Activated T-cell treated with anti-CD3 and anti-CD28 coated beads, Interleukin-2, amount 50 U/mL, for 24 hours (primary cell): Measurements from ENCODE around the gene EIF5A.

Source experiments
- DNase-seq: peaks from one replicate; pipeline ENCODE4 v3.0.0-alpha.2; 2020
- H3K27ac Mint-ChIP-seq: 2 replicates; pipeline ENCODE4 v1.8.0; 2020; ENCODE audit warnings: mild to moderate bottlenecking, mixed read lengths
- H3K27me3 Mint-ChIP-seq: 2 replicates; pipeline ENCODE4 v1.8.0; 2020; ENCODE audit warnings: mixed read lengths
- H3K36me3 Mint-ChIP-seq: 2 replicates; pipeline ENCODE4 v1.8.0; 2020; ENCODE audit warnings: low read depth, mixed read lengths
- H3K4me1 Mint-ChIP-seq: 2 replicates; pipeline ENCODE4 v1.8.0; 2020; ENCODE audit warnings: low read depth, mixed read lengths
- H3K4me3 Mint-ChIP-seq: 2 replicates; pipeline ENCODE4 v1.8.0; 2020; ENCODE audit warnings: mild to moderate bottlenecking, moderate library complexity, mixed read lengths
- H3K9me3 Mint-ChIP-seq: 2 replicates; pipeline ENCODE4 v1.8.0; 2020; ENCODE audit warnings: mixed read lengths

The EIF5A gene

GRCh38 chr17:7294614-7295153 is 12.7 kb upstream of the EIF5A start, which contains the start of gene YBX2:
YBX2 (minus strand) TSS chr17:7294639; CDS start chr17:7294500, 139 bp downstream.
- DNase-seq: peak; percentile 82
- H3K27me3 Mint-ChIP-seq: peaks cover 38% of the 10 kb centered on the region
- H3K4me3 Mint-ChIP-seq: peak within 1 kb of the TSS; percentile 63
- peak within 1 kb of the TSS; percentile 22 for H3K27ac Mint-ChIP-seq
- H3K4me1 Mint-ChIP-seq: peaks cover 22% of the 10 kb centered on the region
- no peaks in the 10 kb centered on the region for H3K36me3 Mint-ChIP-seq
- H3K9me3 Mint-ChIP-seq: no peaks in the 10 kb centered on the region

- no peak overlapping the region for H3K27ac Mint-ChIP-seq
- H3K36me3 Mint-ChIP-seq: no peaks in the 10 kb centered on the region
- DNase-seq: no peak
- no peaks in the 10 kb centered on the region for H3K9me3 Mint-ChIP-seq
- peaks cover 22% of the 10 kb centered on the region for H3K4me1 Mint-ChIP-seq
- H3K27me3 Mint-ChIP-seq: peaks cover 38% of the 10 kb centered on the region
- peak overlapping the region; percentile 63 for H3K4me3 Mint-ChIP-seq
Observed at GRCh38 chr17:7295230-7296180, 11.9 kb upstream of the EIF5A start.

GRCh38 chr17:7296189-7296861 is 11.1 kb upstream of the EIF5A start:
- Mint-ChIP-seq H3K4me1 (peaks cover 22% of the 10 kb centered on the region), H3K27ac (no peak overlapping the region), H3K4me3 (peak overlapping the region; percentile 27), H3K9me3 (no peaks in the 10 kb centered on the region), H3K36me3 (no peaks in the 10 kb centered on the region), H3K27me3 (peaks cover 33% of the 10 kb centered on the region)
- peak; percentile 85 for DNase-seq

GRCh38 chr17:7304179-7304578 is 3.2 kb upstream of the EIF5A start:
- Mint-ChIP-seq H3K27me3 (no peaks in the 10 kb centered on the region), H3K9me3 (no peaks in the 10 kb centered on the region), H3K27ac (no peak overlapping the region), H3K36me3 (peaks cover 14% of the 10 kb centered on the region), H3K4me3 (no peak overlapping the region), H3K4me1 (peaks cover 11% of the 10 kb centered on the region)
- no peak for DNase-seq

GRCh38 chr17:7307686-7308624 is 527 bp downstream of the EIF5A start:
- peaks cover 52% of the 10 kb centered on the region for H3K36me3 Mint-ChIP-seq

GRCh38 chr17:7308625-7309433 is 1.4 kb downstream of the EIF5A start:
- peak overlapping the region; percentile 99 for H3K27ac Mint-ChIP-seq
- peaks cover 60% of the 10 kb centered on the region for H3K36me3 Mint-ChIP-seq
- no peaks in the 10 kb centered on the region for H3K27me3 Mint-ChIP-seq
- peaks cover 54% of the 10 kb centered on the region for H3K4me1 Mint-ChIP-seq
- H3K4me3 Mint-ChIP-seq: peak overlapping the region; percentile 96
- H3K9me3 Mint-ChIP-seq: no peaks in the 10 kb centered on the region
- peak; percentile 87 for DNase-seq

More at GRCh38 chr17:7307686-7308624, 527 bp downstream of the EIF5A start:
- DNase-seq: peak; percentile 72
- H3K4me3 Mint-ChIP-seq: peak overlapping the region; percentile 96
- peaks cover 46% of the 10 kb centered on the region for H3K4me1 Mint-ChIP-seq
- no peaks in the 10 kb centered on the region for H3K27me3 Mint-ChIP-seq
- peak overlapping the region; percentile 99 for H3K27ac Mint-ChIP-seq
- H3K9me3 Mint-ChIP-seq: no peaks in the 10 kb centered on the region

- H3K27ac Mint-ChIP-seq: peak overlapping the region; percentile 99
- H3K4me1 Mint-ChIP-seq: peaks cover 61% of the 10 kb centered on the region
- DNase-seq: no peak
- H3K27me3 Mint-ChIP-seq: no peaks in the 10 kb centered on the region
- H3K4me3 Mint-ChIP-seq: peak overlapping the region; percentile 96
- no peaks in the 10 kb centered on the region for H3K9me3 Mint-ChIP-seq
- peaks cover 68% of the 10 kb centered on the region for H3K36me3 Mint-ChIP-seq
Observed at GRCh38 chr17:7309628-7310027, 2.2 kb downstream of the EIF5A start.

- no peaks in the 10 kb centered on the region for H3K27me3 Mint-ChIP-seq
- H3K27ac Mint-ChIP-seq: peak overlapping the region; percentile 99
- H3K4me1 Mint-ChIP-seq: peaks cover 68% of the 10 kb centered on the region
- DNase-seq: no peak
- H3K36me3 Mint-ChIP-seq: peaks cover 82% of the 10 kb centered on the region
- H3K9me3 Mint-ChIP-seq: no peaks in the 10 kb centered on the region
- peak overlapping the region; percentile 96 for H3K4me3 Mint-ChIP-seq
Observed at GRCh38 chr17:7311110-7311705, 3.8 kb downstream of the EIF5A start.

- Mint-ChIP-seq H3K4me3 (peak overlapping the region; percentile 88), H3K27ac (peak overlapping the region; percentile 99), H3K4me1 (peaks cover 66% of the 10 kb centered on the region), H3K36me3 (peaks cover 90% of the 10 kb centered on the region), H3K9me3 (no peaks in the 10 kb centered on the region), H3K27me3 (no peaks in the 10 kb centered on the region)
- no peak for DNase-seq
Observed at GRCh38 chr17:7312432-7313087, 5.1 kb downstream of the EIF5A start.

- peak; percentile 65 for DNase-seq
- no peaks in the 10 kb centered on the region for H3K27me3 Mint-ChIP-seq
- H3K4me3 Mint-ChIP-seq: peak overlapping the region; percentile 88
- H3K4me1 Mint-ChIP-seq: peaks cover 66% of the 10 kb centered on the region
- H3K27ac Mint-ChIP-seq: peak overlapping the region; percentile 99
- no peaks in the 10 kb centered on the region for H3K9me3 Mint-ChIP-seq
- H3K36me3 Mint-ChIP-seq: peaks cover 96% of the 10 kb centered on the region
Observed at GRCh38 chr17:7313088-7313889, 5.9 kb downstream of the EIF5A start.

GRCh38 chr17:7313890-7314718 is 6.7 kb downstream of the EIF5A start:
- H3K27me3 Mint-ChIP-seq: no peaks in the 10 kb centered on the region
- peaks cover 96% of the 10 kb centered on the region for H3K36me3 Mint-ChIP-seq
- H3K4me3 Mint-ChIP-seq: peak overlapping the region; percentile 88
- H3K27ac Mint-ChIP-seq: peak overlapping the region; percentile 99
- no peaks in the 10 kb centered on the region for H3K9me3 Mint-ChIP-seq
- DNase-seq: no peak
- peaks cover 61% of the 10 kb centered on the region for H3K4me1 Mint-ChIP-seq
